ENCODE data around the gene PAXX. TPM values are rescaled to one million over a fixed set of nuclear protein-coding genes. Genes with fewer than 3 reads are reported as not detected.

PAXX gene
- total RNA-seq, 2 experiments from 2014 or later = 67.0 to 67.8 TPM

DNA sequence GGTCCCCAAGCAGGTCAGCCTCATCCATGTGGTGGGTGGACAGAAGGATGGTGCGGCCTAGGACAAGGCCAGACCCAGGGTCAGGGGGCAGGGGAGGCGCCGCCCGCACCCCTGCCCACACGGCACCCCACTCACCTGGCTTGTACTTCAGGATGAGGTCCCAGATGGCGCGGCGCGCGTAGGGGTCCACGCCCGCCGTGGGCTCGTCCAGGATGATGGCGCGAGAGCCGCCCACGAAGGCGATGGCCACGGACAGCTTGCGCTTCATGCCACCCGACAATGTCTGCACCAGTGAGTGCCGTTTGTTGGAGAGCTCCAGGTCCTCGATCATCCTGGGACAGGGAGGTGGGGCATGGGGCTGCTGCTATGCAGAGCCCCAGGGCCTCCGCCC, 23.3 kb downstream of the PAXX start:
- Mint-ChIP-seq H3K36me3 (ENCODE audit: low read depth) (peaks cover 11% of the 10 kb centered on the region), H3K4me3 (no peak overlapping the region), H3K9me3 (no peaks in the 10 kb centered on the region), H3K27me3 (no peaks in the 10 kb centered on the region), H3K27ac (no peak overlapping the region), H3K4me1 (ENCODE audit: low read depth) (no peaks in the 10 kb centered on the region)
- DNase-seq (no peak), ATAC-seq (ENCODE audit: poor library complexity) (no peak)
- no peaks in the 10 kb centered on the region for H3K4me1 ChIP-seq (ENCODE audit: insufficient read depth, low read length)
- H3K4me3 ChIP-seq (ENCODE audit: low read length) = no peak overlapping the region
- ChIA-PET CTCF (no interaction called here), POLR2A (no interaction called here)
- no peak overlapping the region for H3K27ac ChIP-seq (ENCODE audit: low read depth in 1 of 2, low read length in 2 of 2)
- intact Hi-C loops (cut with DNase I, micrococcal nuclease) = no loop called here
- TF ChIP-seq, protein P1, sequence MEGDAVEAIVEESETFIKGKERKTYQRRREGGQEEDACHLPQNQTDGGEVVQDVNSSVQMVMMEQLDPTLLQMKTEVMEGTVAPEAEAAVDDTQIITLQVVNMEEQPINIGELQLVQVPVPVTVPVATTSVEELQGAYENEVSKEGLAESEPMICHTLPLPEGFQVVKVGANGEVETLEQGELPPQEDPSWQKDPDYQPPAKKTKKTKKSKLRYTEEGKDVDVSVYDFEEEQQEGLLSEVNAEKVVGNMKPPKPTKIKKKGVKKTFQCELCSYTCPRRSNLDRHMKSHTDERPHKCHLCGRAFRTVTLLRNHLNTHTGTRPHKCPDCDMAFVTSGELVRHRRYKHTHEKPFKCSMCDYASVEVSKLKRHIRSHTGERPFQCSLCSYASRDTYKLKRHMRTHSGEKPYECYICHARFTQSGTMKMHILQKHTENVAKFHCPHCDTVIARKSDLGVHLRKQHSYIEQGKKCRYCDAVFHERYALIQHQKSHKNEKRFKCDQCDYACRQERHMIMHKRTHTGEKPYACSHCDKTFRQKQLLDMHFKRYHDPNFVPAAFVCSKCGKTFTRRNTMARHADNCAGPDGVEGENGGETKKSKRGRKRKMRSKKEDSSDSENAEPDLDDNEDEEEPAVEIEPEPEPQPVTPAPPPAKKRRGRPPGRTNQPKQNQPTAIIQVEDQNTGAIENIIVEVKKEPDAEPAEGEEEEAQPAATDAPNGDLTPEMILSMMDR (IDR thresholded peaks at IDR 0.05) = no peak
- peaks cover 57% of the 10 kb centered on the region for H3K36me3 ChIP-seq (ENCODE audit: insufficient read depth, low read length)
- H3K9me3 ChIP-seq (ENCODE audit: control insufficient read depth in 1 of 2, insufficient read depth in 1 of 2, low read length in 2 of 2) = no peaks in the 10 kb centered on the region
- no peaks in the 10 kb centered on the region for H3K27me3 ChIP-seq (ENCODE audit: control insufficient read depth in 1 of 2, insufficient read depth in 2 of 2, low read length in 2 of 2)

DNA sequence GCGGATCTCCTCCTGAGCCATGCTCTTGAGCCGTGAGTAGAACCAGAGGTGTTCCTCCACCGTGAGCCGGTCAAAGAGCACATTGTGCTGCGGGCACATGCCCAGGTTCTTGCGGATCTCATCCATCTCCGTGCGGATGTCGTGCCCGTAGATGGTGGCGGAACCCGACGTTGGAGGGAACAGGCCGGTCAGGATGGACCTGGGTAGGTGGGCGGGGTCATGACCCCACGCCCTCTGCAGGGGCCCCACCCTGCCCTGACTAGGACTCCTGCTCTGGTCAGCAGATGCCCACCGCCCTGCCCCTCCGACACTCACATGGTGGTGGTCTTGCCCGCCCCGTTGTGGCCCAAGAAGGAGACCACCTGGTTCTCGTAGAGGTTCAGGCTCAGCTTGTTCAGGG, 23.8 kb downstream of the PAXX start:
- no peaks in the 10 kb centered on the region for H3K9me3 ChIP-seq (ENCODE audit: control insufficient read depth in 1 of 2, insufficient read depth in 1 of 2, low read length in 2 of 2)
- no peak overlapping the region for H3K27ac ChIP-seq (ENCODE audit: low read depth in 1 of 2, low read length in 2 of 2)
- Mint-ChIP-seq H3K27me3 (no peaks in the 10 kb centered on the region), H3K36me3 (ENCODE audit: low read depth) (peaks cover 11% of the 10 kb centered on the region), H3K27ac (no peak overlapping the region), H3K4me3 (no peak overlapping the region), H3K9me3 (no peaks in the 10 kb centered on the region), H3K4me1 (ENCODE audit: low read depth) (no peaks in the 10 kb centered on the region)
- TF ChIP-seq, protein P1 (IDR thresholded peaks at IDR 0.05) = no peak
- H3K36me3 ChIP-seq (ENCODE audit: insufficient read depth, low read length) = peaks cover 56% of the 10 kb centered on the region
- ATAC-seq (ENCODE audit: poor library complexity) (no peak), DNase-seq (no peak)
- intact Hi-C loops (cut with DNase I, micrococcal nuclease) = no loop called here
- ChIA-PET CTCF (no interaction called here), POLR2A (no interaction called here)
- H3K4me1 ChIP-seq (ENCODE audit: insufficient read depth, low read length) = no peaks in the 10 kb centered on the region
- H3K27me3 ChIP-seq (ENCODE audit: control insufficient read depth in 1 of 2, insufficient read depth in 2 of 2, low read length in 2 of 2) = no peaks in the 10 kb centered on the region
- H3K4me3 ChIP-seq (ENCODE audit: low read length) = no peak overlapping the region

DNA sequence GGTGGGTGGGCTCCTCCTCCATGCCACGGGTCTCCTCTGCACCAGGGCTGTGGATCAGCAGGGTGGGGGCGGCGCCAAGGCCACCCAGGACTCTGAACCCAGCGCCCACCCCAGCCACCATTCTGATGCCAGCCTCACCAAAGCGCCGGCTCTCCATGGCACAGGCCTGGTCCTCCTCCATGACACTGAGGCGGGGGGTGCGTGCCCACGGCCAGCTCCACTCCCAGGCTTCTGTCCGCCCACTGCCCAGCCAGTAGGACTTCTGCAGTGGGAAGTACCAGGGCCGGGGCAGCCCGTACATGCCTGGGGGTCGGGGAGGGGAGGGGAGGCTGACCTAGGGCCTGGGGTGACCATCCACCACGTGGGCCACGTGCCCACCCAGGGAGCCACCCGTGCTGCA, 24.2 kb downstream of the PAXX start:
- no peaks in the 10 kb centered on the region for H3K9me3 ChIP-seq (ENCODE audit: control insufficient read depth in 1 of 2, insufficient read depth in 1 of 2, low read length in 2 of 2)
- H3K4me1 ChIP-seq (ENCODE audit: insufficient read depth, low read length) = peaks cover under 1% of the 10 kb centered on the region
- ChIA-PET POLR2A (no interaction called here), CTCF (no interaction called here)
- no peak overlapping the region for H3K27ac ChIP-seq (ENCODE audit: low read depth in 1 of 2, low read length in 2 of 2)
- Mint-ChIP-seq H3K4me1 (ENCODE audit: low read depth) (no peaks in the 10 kb centered on the region), H3K27ac (no peak overlapping the region), H3K9me3 (no peaks in the 10 kb centered on the region), H3K4me3 (no peak overlapping the region), H3K27me3 (no peaks in the 10 kb centered on the region), H3K36me3 (ENCODE audit: low read depth) (peaks cover 7% of the 10 kb centered on the region)
- TF ChIP-seq, protein P1 (IDR thresholded peaks at IDR 0.05) = no peak
- intact Hi-C loops (cut with DNase I, micrococcal nuclease) = no loop called here
- ATAC-seq (ENCODE audit: poor library complexity) (no peak), DNase-seq (no peak)
- no peaks in the 10 kb centered on the region for H3K27me3 ChIP-seq (ENCODE audit: control insufficient read depth in 1 of 2, insufficient read depth in 2 of 2, low read length in 2 of 2)
- no peak overlapping the region for H3K4me3 ChIP-seq (ENCODE audit: low read length)
- peaks cover 52% of the 10 kb centered on the region for H3K36me3 ChIP-seq (ENCODE audit: insufficient read depth, low read length)
